TTC549 (cell line): ENCODE measurements around the gene OSBPL5.

Experiments
- FAIRE-seq: peaks from 2 replicates; lab custom pipeline; 2012; peaks lifted over from hg19 to GRCh38; lab: Jason Lieb, UNC

Gene OSBPL5

DNA sequence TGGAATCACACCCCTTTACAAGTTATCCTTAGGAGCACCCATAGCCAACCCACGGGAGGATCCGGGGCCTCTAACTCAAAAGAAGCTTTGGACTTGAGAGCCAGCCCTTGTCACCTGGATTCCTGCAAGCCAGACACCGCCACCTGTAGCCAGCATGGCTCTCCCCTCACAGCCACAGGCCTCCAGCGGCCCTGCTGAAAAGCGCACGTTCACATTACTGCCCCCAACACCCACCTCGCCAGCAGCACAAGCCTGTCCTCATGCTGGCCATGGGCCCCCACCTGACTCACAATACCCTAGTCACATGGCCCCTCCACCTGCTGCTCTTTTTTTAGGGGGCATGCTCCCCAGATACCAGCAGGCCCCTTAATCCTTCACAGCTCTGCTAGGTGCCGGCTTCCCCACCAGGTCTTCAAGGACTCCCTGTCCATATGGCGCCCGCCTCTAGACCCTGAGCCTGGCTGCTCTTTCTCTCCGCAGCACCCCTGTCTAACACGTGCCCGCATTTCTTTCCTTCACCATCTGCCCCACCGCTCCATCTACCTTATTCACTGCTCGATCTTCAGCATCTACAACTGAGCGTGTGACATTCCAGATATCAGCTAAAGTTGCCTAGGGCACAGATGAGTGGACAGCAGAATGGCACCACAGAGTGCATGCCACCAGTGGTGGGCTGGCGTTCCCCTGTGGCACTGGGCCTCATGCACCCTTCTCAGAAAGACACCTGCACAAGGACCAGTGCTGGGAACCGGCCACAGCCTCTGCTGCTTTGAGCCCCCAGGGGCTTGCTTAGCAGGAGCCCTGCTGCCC is 114.5 kb downstream of the OSBPL5 start:
- no peak for FAIRE-seq

DNA sequence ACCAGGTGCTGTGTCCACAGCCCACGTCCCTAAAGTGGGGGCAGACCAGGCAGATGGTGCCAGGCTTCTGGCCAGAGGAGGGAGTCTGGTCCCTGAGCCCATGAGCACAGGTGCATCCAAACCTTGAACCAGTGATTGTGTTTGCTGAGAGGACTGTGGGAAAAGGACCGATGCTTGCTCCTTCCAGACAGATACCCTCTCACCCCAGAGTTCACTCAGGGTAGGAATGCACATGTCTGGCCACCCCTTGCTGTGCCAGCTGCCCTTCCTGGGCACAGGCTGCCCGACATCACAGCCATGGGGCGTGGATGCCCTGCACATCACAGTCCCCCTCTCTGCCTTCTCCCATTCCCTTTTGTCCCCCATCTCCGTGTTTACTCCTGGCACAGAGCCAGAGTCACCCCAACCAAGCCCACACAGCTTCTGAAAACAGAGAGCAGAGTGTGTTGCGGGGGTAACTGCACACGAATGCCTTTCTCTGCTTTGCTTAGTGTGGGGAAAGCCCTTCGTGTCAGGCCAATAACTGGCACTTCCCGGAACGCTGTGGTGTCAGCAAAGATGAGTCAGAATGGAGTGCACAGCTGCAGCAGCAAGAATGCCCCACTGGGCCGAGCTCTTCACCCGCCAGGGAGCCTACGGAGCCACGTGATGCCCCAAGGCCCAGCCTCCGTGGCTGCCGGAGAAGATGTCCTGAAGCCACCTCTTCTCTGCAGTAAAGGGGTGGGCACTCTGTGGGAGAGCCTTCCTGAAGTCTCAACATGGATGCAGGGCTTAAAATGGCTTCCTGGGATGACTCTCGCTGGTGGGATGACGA is 115.5 kb downstream of the OSBPL5 start:
- FAIRE-seq = no peak

- no peak for FAIRE-seq
Measured at GRCh38 chr11:3047637-3048036, 117.5 kb downstream of the OSBPL5 start.

GRCh38 chr11:3046641-3047040 is 118.5 kb downstream of the OSBPL5 start:
- no peak for FAIRE-seq

DNA sequence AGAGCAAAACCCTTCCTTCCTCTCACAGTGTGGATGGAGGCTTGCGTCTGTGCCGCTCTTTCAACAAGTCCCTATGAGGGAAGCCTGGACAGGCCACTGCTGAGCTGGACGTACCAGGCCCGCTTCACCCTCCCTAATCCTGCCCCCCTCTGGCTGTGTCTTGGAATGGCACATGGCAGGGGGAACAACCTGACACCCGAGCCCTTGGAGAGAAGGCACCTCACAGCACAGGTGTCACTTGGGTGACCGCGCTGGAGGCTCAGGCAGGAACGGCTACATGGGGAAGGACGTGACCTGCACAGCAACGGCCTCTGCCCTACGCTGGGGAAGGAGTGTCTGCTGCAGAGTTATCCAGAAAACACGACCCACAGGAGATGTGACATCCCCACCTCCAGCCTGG is 118.9 kb downstream of the OSBPL5 start:
- FAIRE-seq = no peak

DNA sequence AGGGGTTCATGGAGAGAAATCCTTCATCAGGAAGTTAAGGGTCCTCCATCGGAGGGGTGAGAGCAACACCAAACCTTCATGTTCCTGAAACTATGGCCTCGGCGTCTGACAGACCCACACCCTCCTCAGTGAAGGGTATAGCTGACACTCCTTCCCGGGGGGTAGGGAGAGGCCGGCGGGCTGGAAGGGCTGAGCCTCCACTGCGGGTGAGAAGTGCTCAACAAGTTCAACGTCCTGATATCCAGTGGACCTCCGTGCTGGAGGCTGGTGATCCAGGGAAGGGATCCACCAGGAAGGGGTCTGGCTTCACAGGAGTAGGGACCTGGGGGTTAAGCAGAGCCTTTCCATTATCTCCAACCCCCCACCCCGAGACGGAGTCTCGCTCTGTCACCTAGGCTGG is 120.2 kb downstream of the OSBPL5 start:
- no peak for FAIRE-seq

- FAIRE-seq = no peak
Measured at GRCh38 chr11:3044004-3044403, 121.1 kb downstream of the OSBPL5 start.

- no peak for FAIRE-seq
Measured at GRCh38 chr11:3043315-3043871, 121.7 kb downstream of the OSBPL5 start.

- no peak for FAIRE-seq
Measured at GRCh38 chr11:3042496-3043314, 122.4 kb downstream of the OSBPL5 start.

GRCh38 chr11:3041699-3042441 is 123.2 kb downstream of the OSBPL5 start:
- no peak for FAIRE-seq

GRCh38 chr11:3040881-3041280 is 124.2 kb downstream of the OSBPL5 start:
- no peak for FAIRE-seq

GRCh38 chr11:3037945-3038271 is 127.2 kb downstream of the OSBPL5 start:
- FAIRE-seq = no peak
